HEK293 (cell line): ENCODE measurements around the gene DZIP1L.

ENCODE experiments used
- CTCF ChIA-PET: fragments of 350-600 bp; formaldehyde crosslinking; extraction: SDS; loops from one replicate; lab custom pipeline; 2021; ENCODE audit warnings: antibody characterized with exemption; lab: Yijun Ruan, JAX
- POLR2A ChIA-PET: fragments of 300-600 bp; formaldehyde crosslinking; extraction: SDS; loops from one replicate; lab custom pipeline; 2020; ENCODE audit warnings: antibody characterized with exemption, inconsistent platforms; lab: Yijun Ruan, JAX
- H3K27ac ChIP-seq: fragments of 200-500 bp; sonication (Bioruptor generic); 2 replicates; pipeline ENCODE4 v1.5.1; 2014; ENCODE audit warnings: low read depth, low read length, control low read depth, inconsistent platforms; ENCODE audit errors: extremely low read depth
- H3K36me3 ChIP-seq, 2 experiments: fragments of 200-500 bp in 1 of 2; sonication (Bioruptor generic) in 1 of 2; 1 replicate in 1 of 2; 2 replicates in 1 of 2; pipeline ENCODE4 v1.5.1; 2014 to 2017; ENCODE audit warnings: inconsistent platforms in 2 of 2, low read length in 2 of 2; ENCODE audit not compliant: control insufficient read depth in 2 of 2, insufficient read depth in 1 of 2
- H3K4me1 ChIP-seq: fragments of 200-500 bp; sonication (Bioruptor generic); 2 replicates; pipeline ENCODE4 v1.5.1; 2014; ENCODE audit warnings: mild to moderate bottlenecking, low read length, inconsistent platforms; ENCODE audit not compliant: control insufficient read depth, insufficient read depth
- H3K4me3 ChIP-seq: 2 replicates; pipeline ENCODE4 v1.5.1; 2011; ENCODE audit warnings: low read depth, mild to moderate bottlenecking, control low read depth, low read length, moderate library complexity
- H3K9me3 ChIP-seq: fragments of 200-500 bp; sonication (Bioruptor generic); 2 replicates; pipeline ENCODE4 v1.5.1; 2014; ENCODE audit warnings: low read depth, low read length, inconsistent platforms; ENCODE audit not compliant: control insufficient read depth, insufficient read depth
- FEZF1 ChIP-seq: fragments of 450-650 bp; formaldehyde crosslinking; IDR thresholded peaks from 2 replicates; pipeline ENCODE4 v1.5.1; 2016; ENCODE audit warnings: missing biosample characterization, missing genetic modification characterization
- KLF8 ChIP-seq: fragments of 450-650 bp; formaldehyde crosslinking; IDR thresholded peaks from 2 replicates; pipeline ENCODE4 v1.5.1; 2016; ENCODE audit warnings: missing biosample characterization, missing genetic modification characterization
- RBAK ChIP-seq: fragments of 450-650 bp; formaldehyde crosslinking; IDR thresholded peaks from 2 replicates; pipeline ENCODE4 v1.5.1; 2016; ENCODE audit warnings: missing biosample characterization, missing genetic modification characterization
- TSHZ1 ChIP-seq: fragments of 450-650 bp; formaldehyde crosslinking; IDR thresholded peaks from 2 replicates; pipeline ENCODE4 v1.5.1; 2016; ENCODE audit warnings: missing biosample characterization, missing genetic modification characterization, borderline replicate concordance
- ZBTB8A ChIP-seq: fragments of 450-650 bp; formaldehyde crosslinking; IDR thresholded peaks from 2 replicates; pipeline ENCODE4 v1.5.1; 2016; ENCODE audit warnings: missing biosample characterization, missing genetic modification characterization
- ZFHX2 ChIP-seq: fragments of 450-650 bp; formaldehyde crosslinking; conservative IDR thresholded peaks from 2 replicates; pipeline ENCODE4 v1.5.1; 2016; ENCODE audit warnings: missing biosample characterization, missing genetic modification characterization
- ZFP37 ChIP-seq: fragments of 450-650 bp; formaldehyde crosslinking; IDR thresholded peaks from 2 replicates; pipeline ENCODE4 v1.5.1; 2016; ENCODE audit warnings: missing biosample characterization, missing genetic modification characterization
- ZNF221 ChIP-seq: fragments of 450-650 bp; formaldehyde crosslinking; IDR thresholded peaks from 2 replicates; pipeline ENCODE4 v1.5.1; 2017; ENCODE audit warnings: missing biosample characterization, missing genetic modification characterization, borderline replicate concordance
- ZNF266 ChIP-seq: fragments of 450-650 bp; formaldehyde crosslinking; IDR thresholded peaks from 2 replicates; pipeline ENCODE4 v1.5.1; 2016; ENCODE audit warnings: missing biosample characterization, missing genetic modification characterization, low read depth
- ZNF280D ChIP-seq: fragments of 450-650 bp; formaldehyde crosslinking; IDR thresholded peaks from 2 replicates; pipeline ENCODE4 v1.5.1; 2016; ENCODE audit warnings: missing biosample characterization, missing genetic modification characterization
- ZNF292 ChIP-seq: fragments of 450-650 bp; formaldehyde crosslinking; IDR thresholded peaks from 2 replicates; pipeline ENCODE4 v1.5.1; 2016; ENCODE audit warnings: low read depth, missing biosample characterization, missing genetic modification characterization, borderline replicate concordance
- ZNF391 ChIP-seq: fragments of 450-650 bp; formaldehyde crosslinking; IDR thresholded peaks from 2 replicates; pipeline ENCODE4 v1.5.1; 2016; ENCODE audit warnings: low read depth, missing biosample characterization, missing genetic modification characterization, borderline replicate concordance
- ZNF449 ChIP-seq: fragments of 450-650 bp; formaldehyde crosslinking; IDR thresholded peaks from 2 replicates; pipeline ENCODE4 v1.5.1; 2017; ENCODE audit warnings: missing biosample characterization, mild to moderate bottlenecking, missing genetic modification characterization, moderate library complexity
- ZNF830 ChIP-seq: fragments of 450-650 bp; IDR thresholded peaks from 2 replicates; pipeline ENCODE4 v1.5.0; 2018; ENCODE audit warnings: missing biosample characterization, missing genetic modification characterization, low read depth, mild to moderate bottlenecking, moderate library complexity
- ZNF837 ChIP-seq: fragments of 450-650 bp; formaldehyde crosslinking; IDR thresholded peaks from 2 replicates; pipeline ENCODE4 v1.5.1; 2016; ENCODE audit warnings: missing biosample characterization, missing genetic modification characterization
- ZXDB ChIP-seq: fragments of 450-650 bp; formaldehyde crosslinking; IDR thresholded peaks from 2 replicates; pipeline ENCODE4 v1.5.1; 2016; ENCODE audit warnings: missing biosample characterization, missing genetic modification characterization
- TF ChIP-seq, protein P1 (sequence below): fragments of 450-650 bp; formaldehyde crosslinking; IDR thresholded peaks from 2 replicates; pipeline ENCODE4 v1.5.1; 2016; ENCODE audit warnings: missing biosample characterization, missing genetic modification characterization
- TF ChIP-seq, protein P2 (sequence below): fragments of 450-650 bp; IDR thresholded peaks from 2 replicates; pipeline ENCODE4 v1.5.1; 2018; ENCODE audit warnings: missing biosample characterization, missing genetic modification characterization

DZIP1L gene

DNA sequence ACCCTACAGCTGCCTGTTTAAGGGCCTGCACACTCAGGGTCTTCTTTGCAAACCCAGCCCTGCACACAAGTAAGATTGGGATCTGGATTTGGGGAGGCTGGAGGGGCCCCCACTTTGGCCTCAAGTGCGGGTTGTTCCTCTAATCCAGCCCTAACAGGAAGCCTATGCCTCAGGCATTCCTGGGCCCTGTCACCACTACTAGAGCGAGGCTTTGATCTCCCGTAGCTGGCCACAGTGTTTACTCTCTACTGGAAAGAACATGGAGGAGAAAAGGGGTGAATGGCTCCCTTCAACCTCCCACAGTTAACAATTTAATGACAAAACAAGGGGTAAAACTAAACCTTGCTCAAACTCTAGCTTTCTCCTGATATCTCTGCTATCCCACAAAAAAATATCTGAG lies 48.4 kb downstream of the DZIP1L start (continued):
- no peak for TF ChIP-seq ZNF280D (tag by site-specific recombination)

DNA sequence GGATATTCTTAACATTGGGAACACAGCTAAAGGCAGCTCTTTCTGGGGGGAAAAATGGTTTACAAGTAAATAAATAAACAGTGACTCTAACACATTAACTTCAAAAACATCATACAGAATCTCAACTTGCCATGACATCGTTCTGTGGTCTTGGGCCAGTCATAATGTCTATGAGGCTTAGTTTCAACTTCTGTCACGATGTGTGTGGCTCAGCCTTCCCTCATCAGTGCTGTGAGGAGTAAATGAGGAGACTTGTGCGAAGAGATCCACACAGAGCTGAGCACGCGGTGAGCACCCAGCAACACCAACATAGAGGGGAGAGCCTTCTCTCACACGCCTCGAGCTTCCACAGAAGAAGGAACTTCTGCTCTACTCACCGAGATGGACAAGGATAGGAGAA lies 49.0 kb downstream of the DZIP1L start:
- no peak overlapping the region for H3K27ac ChIP-seq
- H3K9me3 ChIP-seq, result no peaks in the 10 kb centered on the region
- no peaks in the 10 kb centered on the region for H3K4me1 ChIP-seq
- POLR2A ChIA-PET, result no interaction called here
- TF ChIP-seq ZNF449 (tag by site-specific recombination) (no peak), ZNF292 (tag by site-specific recombination) (no peak), KLF8 (no peak), ZNF391 (tag by site-specific recombination) (no peak), TSHZ1 (tag by site-specific recombination) (no peak), ZBTB8A (tag by site-specific recombination) (no peak), ZNF266 (tag by site-specific recombination) (no peak), ZFP37 (tag by site-specific recombination) (no peak), ZFHX2 (no peak)
- CTCF ChIA-PET, result interaction anchor here (0.6 to 3.7 kb wide), 3 partner anchors 46 to 53 kb away, joined by 3 to 16 read pairs (median 13); partner anchors contain the start of gene DZIP1L
- H3K36me3 ChIP-seq, result peaks cover 0 to 90% of the 10 kb centered on the region in 2 experiments; a peak in 1 of 3 replicates
- no peak overlapping the region for H3K4me3 ChIP-seq

DNA sequence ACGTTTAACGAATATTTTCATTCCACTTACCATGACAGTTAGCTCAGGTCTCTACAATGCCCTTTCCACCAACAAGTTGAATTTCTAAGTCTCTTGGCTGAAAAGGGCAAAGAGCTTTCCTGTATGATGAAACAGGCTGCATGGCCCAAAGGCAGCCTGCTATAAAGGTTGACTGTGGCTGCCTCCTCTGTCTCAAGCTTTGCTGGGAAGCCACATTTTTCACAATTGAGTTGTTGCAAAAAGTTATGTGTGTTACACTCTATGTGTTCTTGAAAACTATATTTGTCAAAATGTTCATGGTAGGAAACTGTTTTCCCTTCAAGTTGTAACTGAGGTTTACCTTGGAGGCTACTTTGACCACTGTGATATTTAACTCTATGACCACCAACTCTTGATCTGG lies 49.5 kb downstream of the DZIP1L start:
- CTCF ChIA-PET, result interaction anchor here (0.6 to 1.1 kb wide), 3 partner anchors 46 to 53 kb away, joined by 3 to 13 read pairs (median 4); no protein-coding TSS in a partner anchor
- POLR2A ChIA-PET, result no interaction called here
- TF ChIP-seq ZNF221 (tag by site-specific recombination) (no peak), ZNF266 (tag by site-specific recombination) (no peak), RBAK (tag by site-specific recombination) (no peak), FEZF1 (tag by site-specific recombination) (no peak), ZNF837 (tag by site-specific recombination) (no peak), ZNF830 (no peak), ZXDB (tag by site-specific recombination) (no peak)
- TF ChIP-seq, protein P1, sequence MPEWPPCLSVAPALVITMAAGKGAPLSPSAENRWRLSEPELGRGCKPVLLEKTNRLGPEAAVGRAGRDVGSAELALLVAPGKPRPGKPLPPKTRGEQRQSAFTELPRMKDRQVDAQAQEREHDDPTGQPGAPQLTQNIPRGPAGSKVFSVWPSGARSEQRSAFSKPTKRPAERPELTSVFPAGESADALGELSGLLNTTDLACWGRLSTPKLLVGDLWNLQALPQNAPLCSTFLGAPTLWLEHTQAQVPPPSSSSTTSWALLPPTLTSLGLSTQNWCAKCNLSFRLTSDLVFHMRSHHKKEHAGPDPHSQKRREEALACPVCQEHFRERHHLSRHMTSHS, result no peak
- TF ChIP-seq, protein P2, sequence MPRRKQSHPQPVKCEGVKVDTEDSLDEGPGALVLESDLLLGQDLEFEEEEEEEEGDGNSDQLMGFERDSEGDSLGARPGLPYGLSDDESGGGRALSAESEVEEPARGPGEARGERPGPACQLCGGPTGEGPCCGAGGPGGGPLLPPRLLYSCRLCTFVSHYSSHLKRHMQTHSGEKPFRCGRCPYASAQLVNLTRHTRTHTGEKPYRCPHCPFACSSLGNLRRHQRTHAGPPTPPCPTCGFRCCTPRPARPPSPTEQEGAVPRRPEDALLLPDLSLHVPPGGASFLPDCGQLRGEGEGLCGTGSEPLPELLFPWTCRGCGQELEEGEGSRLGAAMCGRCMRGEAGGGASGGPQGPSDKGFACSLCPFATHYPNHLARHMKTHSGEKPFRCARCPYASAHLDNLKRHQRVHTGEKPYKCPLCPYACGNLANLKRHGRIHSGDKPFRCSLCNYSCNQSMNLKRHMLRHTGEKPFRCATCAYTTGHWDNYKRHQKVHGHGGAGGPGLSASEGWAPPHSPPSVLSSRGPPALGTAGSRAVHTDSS (tag by site-specific recombination), result no peak

More for the DNA sequence above, 49.5 kb downstream of the DZIP1L start:
- Histone ChIP-seq H3K4me3 (no peak overlapping the region), H3K9me3 (no peaks in the 10 kb centered on the region), H3K36me3 (peaks cover 0 to 90% of the 10 kb centered on the region in 2 experiments; a peak in 1 of 3 replicates), H3K27ac (no peak overlapping the region), H3K4me1 (no peaks in the 10 kb centered on the region)
